Bronchial epithelial cell (primary cell): ENCODE data around the gene FXYD4. TPM values are rescaled to one million over a fixed set of nuclear protein-coding genes. Genes with fewer than 3 reads are reported as not detected.

Experiments used
- DNase-seq: peaks from one replicate; pipeline ENCODE4 v3.0.0-alpha.2; 2010; ENCODE audit warnings: low read depth
- FAIRE-seq: peaks from 2 replicates; lab custom pipeline; 2011; peaks lifted over from hg19 to GRCh38; lab: Jason Lieb, UNC
- H3K27me3 ChIP-seq: 2 replicates; pipeline ENCODE4 v1.5.1; 2011; ENCODE audit warnings: low read length; ENCODE audit not compliant: control insufficient read depth, insufficient read depth
- H3K36me3 ChIP-seq: 2 replicates; pipeline ENCODE4 v1.5.1; 2011; ENCODE audit warnings: low read length; ENCODE audit not compliant: control insufficient read depth, insufficient read depth
- H3K4me3 ChIP-seq: 2 replicates; pipeline ENCODE4 v1.5.1; 2011; ENCODE audit warnings: mild to moderate bottlenecking, low read depth, low read length, control low read depth
- CTCF ChIP-seq: IDR thresholded peaks from 2 replicates; pipeline ENCODE4 v1.5.1; 2011; ENCODE audit warnings: mild to moderate bottlenecking, moderate library complexity, low read length, control low read depth, inconsistent platforms; ENCODE audit not compliant: insufficient read depth, severe bottlenecking
- total RNA-seq: library from RNA; depleted of rRNA; stranded (reverse); fragments of >200 nt; gene quantifications from 2 replicates; pipeline ENCODE4 v1.2.1, GENCODE V29; 2014

The FXYD4 gene
- total RNA-seq, 1 donor from 2014 or later = not detected

GRCh38 chr10:43399320-43400310, 28.2 kb downstream of the FXYD4 start:
- DNase-seq = peak; percentile 27
- Histone ChIP-seq H3K36me3 (peaks cover 4% of the 10 kb centered on the region), H3K27me3 (no peaks in the 10 kb centered on the region), H3K4me3 (no peak overlapping the region)
- no peak for FAIRE-seq
- TF ChIP-seq CTCF = no peak

GRCh38 chr10:43401627-43402026, 30.2 kb downstream of the FXYD4 start:
- Histone ChIP-seq H3K4me3 (no peak overlapping the region), H3K36me3 (peaks cover 5% of the 10 kb centered on the region), H3K27me3 (no peaks in the 10 kb centered on the region)
- FAIRE-seq = no peak
- DNase-seq = no peak
- TF ChIP-seq CTCF = no peak

GRCh38 chr10:43402176-43402575, 30.7 kb downstream of the FXYD4 start:
- FAIRE-seq (no peak), DNase-seq (no peak)
- H3K36me3 ChIP-seq = peaks cover 5% of the 10 kb centered on the region
- no peak overlapping the region for H3K4me3 ChIP-seq
- no peaks in the 10 kb centered on the region for H3K27me3 ChIP-seq
- no peak for TF ChIP-seq CTCF

- H3K36me3 ChIP-seq = peaks cover 5% of the 10 kb centered on the region
- no peak for TF ChIP-seq CTCF
- DNase-seq = no peak
- no peak overlapping the region for H3K4me3 ChIP-seq
- no peak for FAIRE-seq
- H3K27me3 ChIP-seq = no peaks in the 10 kb centered on the region
Observed at GRCh38 chr10:43402880-43403452, 31.5 kb downstream of the FXYD4 start.

- TF ChIP-seq CTCF = no peak
- Histone ChIP-seq H3K4me3 (no peak overlapping the region), H3K36me3 (peaks cover 5% of the 10 kb centered on the region), H3K27me3 (no peaks in the 10 kb centered on the region)
- FAIRE-seq (no peak), DNase-seq (no peak)
Observed at GRCh38 chr10:43403911-43404703, 32.7 kb downstream of the FXYD4 start.
